Esophagus muscularis mucosa (tissue), 4 donors: ENCODE results near the gene PKDCC. TPM values are rescaled to one million over a fixed set of nuclear protein-coding genes. Genes with fewer than 3 reads are reported as not detected.

ENCODE experiments used
- DNase-seq: peaks from one replicate; pipeline ENCODE4 v3.0.0-alpha.2; 2017; ENCODE audit errors: extremely low spot score
- H3K27ac ChIP-seq, 4 donors: fragments of 200-600 bp; sonication (generic); replicated peaks in 1 of 4; 1 replicate in 3 of 4; 2 replicates in 1 of 4; pipeline ENCODE4 v1.5.1; 2016 to 2019; ENCODE audit warnings: mild to moderate bottlenecking in 1 of 4
- H3K27me3 ChIP-seq, 4 donors: fragments of 200-600 bp; sonication (generic); one replicate each; pipeline versions ENCODE4 v1.5.1 to v1.6.0; 2016 to 2019
- H3K36me3 ChIP-seq, 4 donors: fragments of 200-600 bp; sonication (generic); one replicate each; pipeline ENCODE4 v1.5.1; 2016 to 2019
- H3K4me1 ChIP-seq, 4 donors: fragments of 200-600 bp; sonication (generic); one replicate each; pipeline ENCODE4 v1.5.1; 2016 to 2019
- H3K4me3 ChIP-seq, 4 donors: fragments of 200-600 bp; sonication (generic); 1 replicate in 2 of 4; 2 replicates in 2 of 4; pipeline ENCODE4 v1.5.1; 2016 to 2019; ENCODE audit warnings: mild to moderate bottlenecking in 4 of 4, moderate library complexity in 1 of 4
- H3K9me3 ChIP-seq, 4 donors: fragments of 200-600 bp; sonication (generic); 1 replicate in 3 of 4; 2 replicates in 1 of 4; pipeline ENCODE4 v1.5.1; 2016 to 2019
- EP300 ChIP-seq: sonication (generic); formaldehyde crosslinking; IDR thresholded peaks from one replicate; pipeline ENCODE4 v1.6.1; 2017; ENCODE audit warnings: antibody characterized with exemption
- POLR2A ChIP-seq: fragments of 450-650 bp; IDR thresholded peaks from one replicate; pipeline ENCODE4 v1.6.1; 2017; ENCODE audit warnings: antibody characterized with exemption, moderate library complexity, mild to moderate bottlenecking, low read depth
- POLR2AphosphoS5 ChIP-seq, 2 donors: sonication (generic); formaldehyde crosslinking; IDR thresholded peaks; one replicate each; pipeline ENCODE4 v1.6.1; 2017; ENCODE audit warnings: antibody characterized with exemption in 2 of 2
- WGBS: methylation state at CpG from one replicate; pipeline ENCODE4 v1.1.5; 2018; 5-methylcytosine and 5-hydroxymethylcytosine counted together
- intact Hi-C: fragments of 100-400 bp; cut with DNase I; formaldehyde crosslinking; loops from one replicate; pipeline ENCODE4 v1.15.1; 2023
- total RNA-seq, 4 donors: library from RNA; depleted of rRNA; stranded (reverse); fragments of >200 nt; gene quantifications; one replicate each; pipeline versions ENCODE4 v1.1.0 to v1.2.1, GENCODE V29; 2016
- TF ChIP-seq, protein P1 (sequence below), 3 experiments: fragments of 200-600 bp in 2 of 3; fragments of 450-650 bp in 1 of 3; sonication (generic) in 2 of 3; IDR thresholded peaks; one replicate each; pipeline ENCODE4 v1.5.1; 2017 to 2019; ENCODE audit warnings: antibody characterized with exemption in 3 of 3, mild to moderate bottlenecking in 2 of 3, moderate library complexity in 1 of 3

PKDCC gene
- total RNA-seq, 4 donors from 2014 or later, result 102 to 290 (median 208) TPM

DNA sequence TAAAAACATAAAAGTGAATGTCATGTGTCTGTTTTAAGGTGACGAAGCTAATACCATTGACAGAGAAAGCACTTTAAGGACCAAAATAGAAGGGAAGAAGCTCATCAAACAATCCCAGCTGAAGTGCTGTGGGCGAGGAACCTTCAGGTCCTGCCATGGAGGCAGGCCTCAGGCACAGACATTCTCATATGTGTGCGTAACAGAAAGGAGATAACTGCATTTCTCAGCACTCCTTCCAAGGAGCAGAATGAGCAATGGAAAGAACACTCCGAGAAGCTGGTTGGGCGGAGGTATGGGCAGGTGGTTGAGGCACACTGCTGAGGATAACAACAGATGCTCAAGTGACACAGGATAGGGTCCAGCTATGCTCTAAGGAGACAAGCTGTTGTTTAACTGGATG, 42.4 kb downstream of the PKDCC start:
- no peak for DNase-seq
- Histone ChIP-seq H3K27me3 (no peaks in the 10 kb centered on the region), H3K4me3 (no peak overlapping the region), H3K36me3 (no peaks in the 10 kb centered on the region), H3K27ac (no peak overlapping the region), H3K4me1 (peaks cover 5 to 16% (median 13%) of the 10 kb centered on the region in 4 donors), H3K9me3 (no peaks in the 10 kb centered on the region)
- TF ChIP-seq, protein P1, sequence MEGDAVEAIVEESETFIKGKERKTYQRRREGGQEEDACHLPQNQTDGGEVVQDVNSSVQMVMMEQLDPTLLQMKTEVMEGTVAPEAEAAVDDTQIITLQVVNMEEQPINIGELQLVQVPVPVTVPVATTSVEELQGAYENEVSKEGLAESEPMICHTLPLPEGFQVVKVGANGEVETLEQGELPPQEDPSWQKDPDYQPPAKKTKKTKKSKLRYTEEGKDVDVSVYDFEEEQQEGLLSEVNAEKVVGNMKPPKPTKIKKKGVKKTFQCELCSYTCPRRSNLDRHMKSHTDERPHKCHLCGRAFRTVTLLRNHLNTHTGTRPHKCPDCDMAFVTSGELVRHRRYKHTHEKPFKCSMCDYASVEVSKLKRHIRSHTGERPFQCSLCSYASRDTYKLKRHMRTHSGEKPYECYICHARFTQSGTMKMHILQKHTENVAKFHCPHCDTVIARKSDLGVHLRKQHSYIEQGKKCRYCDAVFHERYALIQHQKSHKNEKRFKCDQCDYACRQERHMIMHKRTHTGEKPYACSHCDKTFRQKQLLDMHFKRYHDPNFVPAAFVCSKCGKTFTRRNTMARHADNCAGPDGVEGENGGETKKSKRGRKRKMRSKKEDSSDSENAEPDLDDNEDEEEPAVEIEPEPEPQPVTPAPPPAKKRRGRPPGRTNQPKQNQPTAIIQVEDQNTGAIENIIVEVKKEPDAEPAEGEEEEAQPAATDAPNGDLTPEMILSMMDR (IDR thresholded peaks at IDR 0.05), result no peak
- TF ChIP-seq EP300 (no peak), POLR2AphosphoS5 (IDR thresholded peaks at IDR 0.05) (no peak), POLR2A (no peak)
- intact Hi-C loops, result no loop called here
- WGBS, result 90% methylated on average over 5 of the region's 5 CpGs

DNA sequence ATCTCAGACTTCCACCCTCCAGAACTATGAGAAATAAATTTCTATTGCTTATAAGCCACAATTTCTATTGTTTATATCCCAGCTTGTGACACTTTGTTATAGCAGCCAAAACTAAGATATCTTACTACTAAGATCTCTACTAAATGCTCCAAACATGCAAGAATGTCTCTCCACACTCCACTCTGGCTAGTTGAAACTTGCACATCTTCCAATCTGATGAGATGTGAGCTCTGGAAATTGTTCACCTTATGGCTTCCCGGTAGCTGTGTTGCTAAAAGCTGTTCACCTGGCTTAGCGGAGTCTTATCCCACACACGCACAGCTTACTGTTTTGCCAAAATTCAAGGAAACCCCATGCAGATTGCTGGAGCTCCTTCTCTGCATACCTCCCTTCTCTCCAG, 43.9 kb downstream of the PKDCC start:
- Histone ChIP-seq H3K36me3 (no peaks in the 10 kb centered on the region), H3K27ac (no peak overlapping the region), H3K9me3 (no peaks in the 10 kb centered on the region), H3K4me3 (no peak overlapping the region), H3K4me1 (peaks cover 0 to 4% (median 1%) of the 10 kb centered on the region in 4 donors), H3K27me3 (no peaks in the 10 kb centered on the region)
- intact Hi-C loops, result no loop called here
- TF ChIP-seq POLR2AphosphoS5 (IDR thresholded peaks at IDR 0.05), result no peak
- no peak for TF ChIP-seq POLR2A
- TF ChIP-seq, protein P1 (IDR thresholded peaks at IDR 0.05), result no peak
- no peak for TF ChIP-seq EP300
- DNase-seq, result no peak
- WGBS, result 95% methylated on average over 3 of the region's 3 CpGs

DNA sequence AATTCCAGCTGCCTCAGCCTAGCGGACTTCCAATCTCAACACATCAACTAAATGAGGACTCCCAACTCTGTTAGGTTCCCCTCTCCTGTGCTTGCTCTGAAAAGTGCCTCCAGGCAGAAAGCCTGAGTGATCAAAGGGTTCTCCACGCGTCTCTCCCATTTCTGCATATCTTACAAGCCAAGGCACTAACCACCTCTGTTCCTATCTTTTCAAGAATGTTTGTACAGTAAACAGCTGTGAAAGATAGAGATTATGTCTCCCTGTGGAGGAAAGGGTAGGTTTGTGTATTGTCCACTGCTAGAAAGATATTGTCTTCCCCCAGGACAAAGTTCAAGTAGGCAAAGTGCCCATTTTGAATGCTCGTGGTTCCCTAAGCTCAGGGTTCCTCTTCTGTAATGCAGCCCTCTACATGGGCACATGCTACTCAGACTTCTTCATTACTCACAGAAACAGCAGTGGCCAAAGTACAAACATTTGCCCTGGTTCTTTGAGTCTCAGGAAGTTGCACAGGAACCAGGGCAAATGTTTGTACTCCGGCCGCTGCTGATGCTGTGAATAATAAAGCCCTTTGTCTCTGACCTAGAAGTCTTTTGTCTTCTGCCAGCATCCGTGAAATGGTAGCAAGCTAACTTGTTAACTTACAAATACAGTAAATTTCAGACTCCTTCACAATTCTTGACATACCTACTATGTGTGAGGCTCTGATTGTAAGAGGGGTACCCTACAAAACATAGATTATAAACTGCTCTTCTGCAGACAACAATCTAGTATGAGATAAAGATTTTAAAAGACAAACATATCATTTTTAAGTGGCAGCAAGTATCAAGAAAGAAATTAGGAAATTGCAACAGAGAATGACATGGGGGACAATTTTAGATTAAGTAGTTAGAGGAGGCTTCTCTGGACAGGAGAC, 44.5 kb downstream of the PKDCC start:
- WGBS, result 68% methylated on average over 7 of the region's 7 CpGs
- H3K9me3 ChIP-seq, result no peaks in the 10 kb centered on the region
- H3K27ac ChIP-seq, result no peak overlapping the region
- DNase-seq, result no peak
- H3K4me1 ChIP-seq, result peaks cover 0 to 8% (median 6%) of the 10 kb centered on the region in 4 donors
- H3K27me3 ChIP-seq, result no peaks in the 10 kb centered on the region
- no peak overlapping the region for H3K4me3 ChIP-seq
- no peaks in the 10 kb centered on the region for H3K36me3 ChIP-seq
- intact Hi-C loops, result no loop called here
- TF ChIP-seq POLR2AphosphoS5 (IDR thresholded peaks at IDR 0.05), result no peak

DNA sequence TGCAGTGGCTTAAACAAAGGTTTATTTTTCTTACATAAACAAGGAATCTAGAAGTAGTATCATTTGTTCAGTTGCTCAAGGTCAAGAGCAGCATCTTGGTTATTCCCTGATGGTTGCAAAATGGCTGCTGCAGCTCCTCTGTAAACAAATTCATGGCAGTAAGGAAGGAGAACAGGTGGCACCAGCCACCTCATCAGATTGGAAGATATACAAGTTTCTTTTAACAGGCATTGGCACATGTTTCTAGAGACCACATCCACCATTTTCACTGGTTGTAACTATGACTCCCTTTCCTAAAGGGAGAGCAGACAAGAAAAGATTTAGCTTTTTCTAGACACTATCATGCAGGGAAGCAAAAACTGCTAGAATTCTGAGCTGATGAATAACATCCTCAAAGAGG, 46.3 kb downstream of the PKDCC start:
- H3K36me3 ChIP-seq, result no peaks in the 10 kb centered on the region
- DNase-seq, result no peak
- TF ChIP-seq POLR2A (no peak), EP300 (no peak), POLR2AphosphoS5 (IDR thresholded peaks at IDR 0.05) (no peak)
- TF ChIP-seq, protein P1 (IDR thresholded peaks at IDR 0.05), result no peak
- no peaks in the 10 kb centered on the region for H3K27me3 ChIP-seq
- no peak overlapping the region for H3K27ac ChIP-seq
- no peak overlapping the region for H3K4me3 ChIP-seq
- intact Hi-C loops, result no loop called here
- peaks cover 9 to 26% (median 24%) of the 10 kb centered on the region in 4 donors for H3K4me1 ChIP-seq
- no peaks in the 10 kb centered on the region for H3K9me3 ChIP-seq

DNA sequence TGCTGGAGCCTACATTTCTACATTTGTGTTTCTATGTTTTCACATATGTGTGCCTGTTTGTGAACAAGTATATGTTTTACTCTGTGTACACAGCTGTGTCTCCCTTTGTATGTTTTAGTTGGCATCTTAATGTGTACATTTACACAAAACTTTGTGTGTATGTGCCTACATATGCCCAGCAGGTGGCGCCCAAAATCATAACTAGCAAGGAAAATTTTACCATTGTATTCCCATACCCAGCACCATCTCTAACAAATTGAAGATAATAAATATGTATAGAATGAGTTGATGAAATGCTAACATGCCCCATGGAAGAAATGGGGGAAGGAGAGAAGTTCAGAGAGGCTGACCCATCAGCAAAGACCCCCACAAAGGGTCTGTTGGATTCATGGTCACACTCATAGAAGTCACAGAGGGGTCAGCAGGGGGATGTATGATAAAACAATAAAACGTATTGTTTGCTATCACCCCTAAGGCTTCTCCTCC, 48.1 kb downstream of the PKDCC start:
- no peaks in the 10 kb centered on the region for H3K27me3 ChIP-seq
- no peak for DNase-seq
- TF ChIP-seq, protein P1 (IDR thresholded peaks at IDR 0.05), result peak; percentile 80 to 92 (median 91)
- TF ChIP-seq EP300, result no peak
- no peak for TF ChIP-seq POLR2AphosphoS5 (IDR thresholded peaks at IDR 0.05)
- no peak for TF ChIP-seq POLR2A
- no peak overlapping the region for H3K27ac ChIP-seq
- no peaks in the 10 kb centered on the region for H3K36me3 ChIP-seq
- intact Hi-C loops, result loop anchor here (2.0 to 5.0 kb wide), 4 partner anchors 101 to 267 kb away; no protein-coding TSS in a partner anchor
- H3K9me3 ChIP-seq, result no peaks in the 10 kb centered on the region
- WGBS, result 42% methylated on average over 2 of the region's 2 CpGs
- H3K4me3 ChIP-seq, result no peak overlapping the region
- peaks cover 12 to 33% (median 30%) of the 10 kb centered on the region in 4 donors for H3K4me1 ChIP-seq
